NCI-H2029 (cell line): ENCODE measurements around the gene DIO3.

Experiments
- DNase-seq: peaks from one replicate; lab custom pipeline; 2025; lab: John Stamatoyannopoulos, UW

Gene DIO3

GRCh38 chr14:101583006-101583714, 21.9 kb downstream of the DIO3 start:
- DNase-seq: no peak

GRCh38 chr14:101583715-101584054, 22.4 kb downstream of the DIO3 start:
- DNase-seq: no peak

- DNase-seq: no peak
Measured at GRCh38 chr14:101584055-101584859, 23.0 kb downstream of the DIO3 start.

- no peak for DNase-seq
Measured at GRCh38 chr14:101585211-101585610, 23.9 kb downstream of the DIO3 start.

- no peak for DNase-seq
Measured at GRCh38 chr14:101586531-101587430, 25.5 kb downstream of the DIO3 start.

- no peak for DNase-seq
Measured at GRCh38 chr14:101587441-101587911, 26.2 kb downstream of the DIO3 start.

GRCh38 chr14:101588286-101588975, 27.1 kb downstream of the DIO3 start:
- DNase-seq: no peak

- no peak for DNase-seq
Measured at GRCh38 chr14:101588990-101589389, 27.7 kb downstream of the DIO3 start.

- no peak for DNase-seq
Measured at GRCh38 chr14:101589486-101590015, 28.3 kb downstream of the DIO3 start.

GRCh38 chr14:101590062-101590461, 28.8 kb downstream of the DIO3 start:
- DNase-seq: no peak

GRCh38 chr14:101590616-101591015, 29.3 kb downstream of the DIO3 start:
- DNase-seq: no peak

GRCh38 chr14:101591121-101591520, 29.8 kb downstream of the DIO3 start:
- no peak for DNase-seq

- no peak for DNase-seq
Measured at GRCh38 chr14:101591582-101591981, 30.3 kb downstream of the DIO3 start.

GRCh38 chr14:101593411-101594238, 32.3 kb downstream of the DIO3 start:
- DNase-seq: no peak

GRCh38 chr14:101594511-101595148, 33.3 kb downstream of the DIO3 start:
- DNase-seq: no peak

GRCh38 chr14:101595349-101595748, 34.1 kb downstream of the DIO3 start:
- DNase-seq: no peak

- DNase-seq: no peak
Measured at GRCh38 chr14:101595887-101596721, 34.8 kb downstream of the DIO3 start.

GRCh38 chr14:101596742-101597141, 35.4 kb downstream of the DIO3 start:
- no peak for DNase-seq

- no peak for DNase-seq
Measured at GRCh38 chr14:101598159-101598558, 36.9 kb downstream of the DIO3 start.
